Fibroblast of villous mesenchyme (primary cell): Measurements from ENCODE around the gene C2CD3. TPM values are rescaled to one million over a fixed set of nuclear protein-coding genes. Genes with fewer than 3 reads are reported as not detected.
A peak's percentile ranks its signal among the peaks of the same experiment; 100 is the strongest.

Source experiments
- DNase-seq: peaks from one replicate; pipeline ENCODE4 v3.0.0-alpha.2; 2010; ENCODE audit warnings: low read depth
- H3K4me3 ChIP-seq: 2 replicates; pipeline ENCODE4 v1.5.1; 2011; ENCODE audit warnings: low read depth, mild to moderate bottlenecking, low read length
- total RNA-seq: library from RNA; depleted of rRNA; stranded (reverse); fragments of >200 nt; gene quantifications from 2 replicates; pipeline ENCODE4 v1.2.3, GENCODE V29; 2012
- TF ChIP-seq, protein P1 (sequence below): IDR thresholded peaks from 2 replicates; pipeline ENCODE4 v1.5.1; 2012; ENCODE audit warnings: low read depth, mild to moderate bottlenecking, low read length; ENCODE audit not compliant: insufficient read depth

Gene C2CD3
- total RNA-seq, 1 donor: 54.4 TPM

- TF ChIP-seq, protein P1, sequence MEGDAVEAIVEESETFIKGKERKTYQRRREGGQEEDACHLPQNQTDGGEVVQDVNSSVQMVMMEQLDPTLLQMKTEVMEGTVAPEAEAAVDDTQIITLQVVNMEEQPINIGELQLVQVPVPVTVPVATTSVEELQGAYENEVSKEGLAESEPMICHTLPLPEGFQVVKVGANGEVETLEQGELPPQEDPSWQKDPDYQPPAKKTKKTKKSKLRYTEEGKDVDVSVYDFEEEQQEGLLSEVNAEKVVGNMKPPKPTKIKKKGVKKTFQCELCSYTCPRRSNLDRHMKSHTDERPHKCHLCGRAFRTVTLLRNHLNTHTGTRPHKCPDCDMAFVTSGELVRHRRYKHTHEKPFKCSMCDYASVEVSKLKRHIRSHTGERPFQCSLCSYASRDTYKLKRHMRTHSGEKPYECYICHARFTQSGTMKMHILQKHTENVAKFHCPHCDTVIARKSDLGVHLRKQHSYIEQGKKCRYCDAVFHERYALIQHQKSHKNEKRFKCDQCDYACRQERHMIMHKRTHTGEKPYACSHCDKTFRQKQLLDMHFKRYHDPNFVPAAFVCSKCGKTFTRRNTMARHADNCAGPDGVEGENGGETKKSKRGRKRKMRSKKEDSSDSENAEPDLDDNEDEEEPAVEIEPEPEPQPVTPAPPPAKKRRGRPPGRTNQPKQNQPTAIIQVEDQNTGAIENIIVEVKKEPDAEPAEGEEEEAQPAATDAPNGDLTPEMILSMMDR: no peak
- peak; percentile 97 for DNase-seq
- no peak overlapping the region for H3K4me3 ChIP-seq
These were observed 152.3 kb downstream of the C2CD3 start for GRCh38 chr11:74018331-74019005.

DNA sequence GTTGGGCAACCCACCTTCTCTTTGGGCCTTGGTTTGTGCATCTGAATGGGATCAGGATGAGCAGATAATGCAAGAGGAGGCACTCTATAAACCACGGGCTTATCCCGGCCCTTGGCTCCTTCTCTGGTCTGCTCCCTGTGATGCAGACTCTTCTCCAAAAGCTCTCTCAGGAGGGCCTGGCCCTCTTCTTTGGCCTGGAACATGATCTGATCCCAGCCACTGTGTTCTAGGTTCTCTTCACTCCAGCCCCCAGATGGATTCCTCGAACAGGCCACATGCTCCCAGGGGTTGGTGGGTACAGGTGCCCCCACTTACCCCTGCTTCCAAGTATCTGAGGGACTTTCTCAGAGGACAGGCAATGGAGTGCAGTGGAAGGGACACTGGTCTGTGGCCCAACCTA lies 153.2 kb downstream of the C2CD3 start:
- TF ChIP-seq, protein P1: no peak
- no peak overlapping the region for H3K4me3 ChIP-seq
- no peak for DNase-seq

DNA sequence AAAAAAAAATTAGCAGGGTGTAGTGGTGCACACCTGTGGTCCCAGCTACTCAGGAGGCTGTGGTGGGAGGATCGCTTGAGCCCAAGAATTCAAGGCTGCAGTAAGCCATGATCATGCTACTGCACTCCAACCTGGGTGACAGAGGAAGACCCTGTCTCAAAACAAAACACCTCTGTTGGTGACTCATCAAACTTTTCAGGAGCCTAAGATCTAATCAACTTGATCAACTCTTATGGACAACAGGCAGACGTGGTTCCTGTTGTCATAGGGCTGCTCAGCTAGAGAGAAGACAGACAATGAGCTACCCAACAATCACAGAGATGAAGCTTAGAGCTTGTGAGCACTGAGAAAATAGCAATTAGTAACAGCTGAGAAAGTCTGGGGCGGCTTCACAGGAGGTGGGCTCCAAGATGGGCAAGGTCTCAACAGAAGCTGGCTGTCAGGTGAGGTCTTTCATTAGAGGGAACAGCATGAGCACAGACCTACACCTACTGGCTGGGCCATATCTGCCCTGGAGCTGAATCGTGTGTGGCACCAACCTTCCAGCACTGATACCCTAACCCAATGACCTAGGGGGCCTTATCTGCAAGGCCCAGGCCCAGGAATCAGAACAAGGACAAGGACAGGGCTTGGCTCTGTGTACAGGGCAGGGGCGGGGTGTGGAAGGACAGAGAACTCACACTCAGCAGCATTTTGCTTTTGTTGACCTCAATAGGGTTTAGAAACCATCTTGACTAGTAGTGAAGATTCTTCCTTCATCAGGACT lies 154.7 kb downstream of the C2CD3 start:
- DNase-seq: no peak
- H3K4me3 ChIP-seq: no peak overlapping the region
- TF ChIP-seq, protein P1: no peak

DNA sequence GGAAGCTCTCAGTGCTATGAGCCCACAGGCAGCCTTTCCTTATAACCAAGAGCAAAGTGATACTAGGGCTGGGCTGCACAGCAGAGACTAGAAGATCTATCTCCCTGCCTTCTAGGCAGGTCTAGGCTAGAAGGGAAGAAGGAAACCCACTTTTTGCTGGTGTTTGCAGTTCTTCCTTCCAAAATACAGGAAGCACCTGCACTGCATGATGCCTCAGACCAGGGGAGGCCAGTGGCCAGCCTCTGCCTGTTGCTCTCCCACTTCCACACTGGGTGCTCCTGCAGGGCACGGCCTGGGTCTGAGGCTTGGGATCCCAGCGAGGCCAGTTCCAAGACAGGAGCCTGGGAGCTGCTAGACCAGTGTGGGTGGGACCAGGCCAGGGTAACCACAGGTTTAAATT lies 155.9 kb downstream of the C2CD3 start:
- no peak overlapping the region for H3K4me3 ChIP-seq
- TF ChIP-seq, protein P1: no peak
- no peak for DNase-seq

GRCh38 chr11:74013141-74013540 lies 157.7 kb downstream of the C2CD3 start:
- DNase-seq: no peak
- TF ChIP-seq, protein P1: no peak
- H3K4me3 ChIP-seq: no peak overlapping the region

DNA sequence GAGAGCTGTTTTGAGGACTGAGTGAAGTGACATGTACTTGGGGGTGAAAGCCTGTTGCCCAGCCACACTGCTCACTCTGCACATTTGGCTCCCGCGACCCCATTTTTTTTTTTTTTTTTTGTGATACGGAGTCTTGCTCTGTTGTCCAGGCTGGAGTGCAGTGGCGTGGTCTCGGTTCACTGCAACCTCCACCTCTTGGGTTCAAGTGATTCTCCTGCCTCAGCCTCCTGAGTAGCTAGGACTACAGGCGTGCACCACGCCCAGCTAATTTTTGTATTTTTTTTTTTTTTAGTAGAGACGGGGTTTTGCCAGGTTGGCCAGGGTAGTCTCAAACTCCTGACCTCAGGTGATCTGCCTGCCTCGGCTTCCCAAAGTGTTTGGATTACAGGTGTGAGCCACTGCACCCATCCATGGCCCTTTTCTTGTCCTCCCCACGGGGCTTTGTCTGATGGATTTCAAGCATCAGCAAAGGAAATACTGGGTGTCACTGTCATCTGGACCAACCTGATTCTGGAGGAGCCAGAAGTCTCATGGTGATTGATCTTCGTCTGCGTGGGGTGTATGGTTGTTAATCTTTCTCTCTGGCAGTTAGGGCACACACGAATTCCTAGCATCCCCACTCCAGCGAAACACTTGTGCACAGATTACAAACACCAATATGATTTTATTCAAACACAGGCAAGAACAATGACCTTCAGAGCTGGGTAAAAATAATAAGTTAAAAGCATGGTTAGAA lies 158.6 kb downstream of the C2CD3 start:
- TF ChIP-seq, protein P1: no peak
- no peak overlapping the region for H3K4me3 ChIP-seq
- no peak for DNase-seq
